Fibroblast of lung (primary cell): ENCODE measurements around the gene HBS1L. TPM values are rescaled to one million over a fixed set of nuclear protein-coding genes. Genes with fewer than 3 reads are reported as not detected.

ENCODE experiments used
- DNase-seq, 2 donors: peaks; one replicate each; pipeline versions ENCODE4 v3.0.0 to v3.0.0-alpha.2; 2010; ENCODE audit warnings: low read depth in 2 of 2
- H2AFZ ChIP-seq: 2 replicates; pipeline ENCODE4 v1.5.1; 2012; ENCODE audit warnings: low read length, control low read depth, inconsistent platforms
- H3K27ac ChIP-seq: 2 replicates; pipeline ENCODE4 v1.5.1; 2011; ENCODE audit warnings: low read length, control low read depth; ENCODE audit not compliant: insufficient read depth
- H3K27me3 ChIP-seq: 2 replicates; pipeline ENCODE4 v1.5.1; 2011; ENCODE audit warnings: mild to moderate bottlenecking, low read length; ENCODE audit not compliant: control insufficient read depth, insufficient read depth
- H3K36me3 ChIP-seq: 2 replicates; pipeline ENCODE4 v1.5.1; 2011; ENCODE audit warnings: low read length; ENCODE audit not compliant: control insufficient read depth, insufficient read depth
- H3K4me1 ChIP-seq: 2 replicates; pipeline ENCODE4 v1.5.1; 2011; ENCODE audit warnings: low read length; ENCODE audit not compliant: control insufficient read depth, insufficient read depth; ENCODE audit errors: extremely low read depth
- H3K4me2 ChIP-seq: 2 replicates; pipeline ENCODE4 v1.5.1; 2011; ENCODE audit warnings: low read length, control low read depth; ENCODE audit not compliant: insufficient read depth; ENCODE audit errors: extremely low read depth
- H3K4me3 ChIP-seq, 4 experiments: fragments of 200-600 bp in 1 of 4; sonication (generic) in 1 of 4; replicated peaks in 1 of 4; 2 replicates each; pipeline ENCODE4 v1.5.1; 2011 to 2016; ENCODE audit warnings: low read length in 4 of 4, low read depth in 3 of 4, mild to moderate bottlenecking in 3 of 4, control low read depth in 2 of 4, inconsistent platforms in 1 of 4, mixed read lengths in 1 of 4; ENCODE audit not compliant: insufficient read depth in 1 of 4; ENCODE audit errors: control extremely low read depth in 1 of 4
- H3K79me2 ChIP-seq: 2 replicates; pipeline ENCODE4 v1.5.1; 2012; ENCODE audit warnings: mild to moderate bottlenecking, low read length, inconsistent platforms; ENCODE audit not compliant: control insufficient read depth, insufficient read depth
- H3K9ac ChIP-seq: 2 replicates; pipeline ENCODE4 v1.5.1; 2011; ENCODE audit warnings: mild to moderate bottlenecking, low read length, control low read depth; ENCODE audit not compliant: insufficient read depth
- H3K9me3 ChIP-seq: 2 replicates; pipeline ENCODE4 v1.5.1; 2012; ENCODE audit warnings: low read depth, low read length; ENCODE audit not compliant: control insufficient read depth, insufficient read depth
- H4K20me1 ChIP-seq: 2 replicates; pipeline ENCODE4 v1.5.1; 2011; ENCODE audit warnings: low read length; ENCODE audit not compliant: control insufficient read depth, insufficient read depth; ENCODE audit errors: extremely low read depth
- CTCF ChIP-seq, 2 donors: IDR thresholded peaks in 1 of 2; conservative IDR thresholded peaks in 1 of 2; 1 replicate in 1 of 2; 2 replicates in 1 of 2; pipeline ENCODE4 v1.5.1; 2011 to 2012; ENCODE audit warnings: low read length in 2 of 2, control low read depth in 1 of 2, inconsistent platforms in 1 of 2, low read depth in 1 of 2, mild to moderate bottlenecking in 1 of 2
- EZH2 ChIP-seq: IDR thresholded peaks from 2 replicates; pipeline ENCODE4 v1.5.1; 2012; ENCODE audit warnings: low read length, control low read depth, mild to moderate bottlenecking; ENCODE audit errors: missing control alignments
- polyA plus RNA-seq, 2 donors: library from polyadenylated mRNA; depleted of rRNA in 1 of 2; stranded (reverse) in 1 of 2; unstranded in 1 of 2; fragments of >200 nt; gene quantifications; 2 replicates each; pipeline ENCODE4 v1.2.1, GENCODE V29; 2011 to 2012; ENCODE audit warnings: missing spikeins in 1 of 2
- total RNA-seq: library from RNA; depleted of rRNA; stranded (reverse); fragments of >200 nt; gene quantifications from 2 replicates; pipeline ENCODE4 v1.2.1, GENCODE V29; 2014

The HBS1L gene
- total and polyA plus RNA-seq, 2 donors (not counting 1 experiment from before 2014, with no cell fraction given): 106 to 118 TPM

- DNase-seq: no peak
- no peak overlapping the region for H3K4me2 ChIP-seq
- H3K36me3 ChIP-seq: no peaks in the 10 kb centered on the region
- no peaks in the 10 kb centered on the region for H4K20me1 ChIP-seq
- no peak overlapping the region for H3K9ac ChIP-seq
- TF ChIP-seq CTCF (conservative IDR thresholded peaks at IDR 0.05 in 1 of 2, IDR thresholded peaks at IDR 0.05 in 1 of 2; ENCODE audit: low read depth in 1 of 2, low read length in 2 of 2): no peak
- no peak for TF ChIP-seq EZH2
- no peaks in the 10 kb centered on the region for H3K79me2 ChIP-seq
- H3K27me3 ChIP-seq: no peaks in the 10 kb centered on the region
- H3K4me3 ChIP-seq: no peak overlapping the region
- no peak overlapping the region for H3K27ac ChIP-seq
- no peaks in the 10 kb centered on the region for H3K9me3 ChIP-seq
- H3K4me1 ChIP-seq: no peaks in the 10 kb centered on the region
- no peak overlapping the region for H2AFZ ChIP-seq
These were observed 100.2 kb downstream of the HBS1L start for GRCh38 chr6:134954272-134955000.

- H3K9me3 ChIP-seq: no peaks in the 10 kb centered on the region
- no peak overlapping the region for H3K27ac ChIP-seq
- no peak overlapping the region for H2AFZ ChIP-seq
- no peaks in the 10 kb centered on the region for H4K20me1 ChIP-seq
- no peak overlapping the region for H3K4me2 ChIP-seq
- H3K9ac ChIP-seq: no peak overlapping the region
- no peaks in the 10 kb centered on the region for H3K36me3 ChIP-seq
- H3K4me3 ChIP-seq: no peak overlapping the region
- TF ChIP-seq EZH2: no peak
- TF ChIP-seq CTCF (conservative IDR thresholded peaks at IDR 0.05 in 1 of 2, IDR thresholded peaks at IDR 0.05 in 1 of 2; ENCODE audit: low read depth in 1 of 2, low read length in 2 of 2): no peak
- H3K79me2 ChIP-seq: no peaks in the 10 kb centered on the region
- no peaks in the 10 kb centered on the region for H3K4me1 ChIP-seq
- DNase-seq: no peak
- H3K27me3 ChIP-seq: no peaks in the 10 kb centered on the region
These were observed 102.9 kb downstream of the HBS1L start for GRCh38 chr6:134951494-134952263.

- Histone ChIP-seq H3K36me3 (no peaks in the 10 kb centered on the region), H3K27ac (no peak overlapping the region), H3K79me2 (no peaks in the 10 kb centered on the region), H3K9me3 (no peaks in the 10 kb centered on the region), H4K20me1 (no peaks in the 10 kb centered on the region), H3K4me2 (no peak overlapping the region), H3K27me3 (no peaks in the 10 kb centered on the region), H2AFZ (no peak overlapping the region), H3K9ac (no peak overlapping the region), H3K4me3 (no peak overlapping the region), H3K4me1 (no peaks in the 10 kb centered on the region)
- DNase-seq: no peak
- TF ChIP-seq CTCF (conservative IDR thresholded peaks at IDR 0.05 in 1 of 2, IDR thresholded peaks at IDR 0.05 in 1 of 2; ENCODE audit: low read depth in 1 of 2, low read length in 2 of 2) (no peak), EZH2 (no peak)
These were observed 104.1 kb downstream of the HBS1L start for GRCh38 chr6:134950482-134950881.
